ENCODE measurements around the gene CEACAM7.
A peak's percentile ranks its signal among the peaks of the same experiment; 100 is the strongest.

GRCh38 chr19:41691268-41691970 lies 3.3 kb upstream of the CEACAM7 start:
- no peak for TF ChIP-seq EP300 (IDR thresholded peaks at IDR 0.05)
- TF ChIP-seq CTCF (IDR thresholded peaks at IDR 0.05): peak in 1 of 4 experiments; percentile 14
- TF ChIP-seq POLR2AphosphoS5 (IDR thresholded peaks at IDR 0.05): no peak

All from gastroesophageal sphincter (tissue), 3 donors.